Right renal pelvis (tissue), 4 donors: ENCODE data around the gene PRDM16. TPM values are rescaled to one million over a fixed set of nuclear protein-coding genes. Genes with fewer than 3 reads are reported as not detected.

Experiments
- DNase-seq, 4 donors: peaks; one replicate each; pipeline ENCODE4 v3.0.0-alpha.2; 2013; ENCODE audit warnings: low read depth in 4 of 4, low spot score in 3 of 4, missing footprints in 1 of 4
- polyA plus RNA-seq, 4 donors: library from polyadenylated mRNA; unstranded; fragments of 120-200 nt; gene quantifications; one replicate each; pipeline ENCODE4 v1.2.1, GENCODE V29; 2013; ENCODE audit not compliant: insufficient read length in 4 of 4

PRDM16 gene
- polyA plus RNA-seq, 4 donors, result 6.0 to 8.1 (median 7.0) TPM

DNA sequence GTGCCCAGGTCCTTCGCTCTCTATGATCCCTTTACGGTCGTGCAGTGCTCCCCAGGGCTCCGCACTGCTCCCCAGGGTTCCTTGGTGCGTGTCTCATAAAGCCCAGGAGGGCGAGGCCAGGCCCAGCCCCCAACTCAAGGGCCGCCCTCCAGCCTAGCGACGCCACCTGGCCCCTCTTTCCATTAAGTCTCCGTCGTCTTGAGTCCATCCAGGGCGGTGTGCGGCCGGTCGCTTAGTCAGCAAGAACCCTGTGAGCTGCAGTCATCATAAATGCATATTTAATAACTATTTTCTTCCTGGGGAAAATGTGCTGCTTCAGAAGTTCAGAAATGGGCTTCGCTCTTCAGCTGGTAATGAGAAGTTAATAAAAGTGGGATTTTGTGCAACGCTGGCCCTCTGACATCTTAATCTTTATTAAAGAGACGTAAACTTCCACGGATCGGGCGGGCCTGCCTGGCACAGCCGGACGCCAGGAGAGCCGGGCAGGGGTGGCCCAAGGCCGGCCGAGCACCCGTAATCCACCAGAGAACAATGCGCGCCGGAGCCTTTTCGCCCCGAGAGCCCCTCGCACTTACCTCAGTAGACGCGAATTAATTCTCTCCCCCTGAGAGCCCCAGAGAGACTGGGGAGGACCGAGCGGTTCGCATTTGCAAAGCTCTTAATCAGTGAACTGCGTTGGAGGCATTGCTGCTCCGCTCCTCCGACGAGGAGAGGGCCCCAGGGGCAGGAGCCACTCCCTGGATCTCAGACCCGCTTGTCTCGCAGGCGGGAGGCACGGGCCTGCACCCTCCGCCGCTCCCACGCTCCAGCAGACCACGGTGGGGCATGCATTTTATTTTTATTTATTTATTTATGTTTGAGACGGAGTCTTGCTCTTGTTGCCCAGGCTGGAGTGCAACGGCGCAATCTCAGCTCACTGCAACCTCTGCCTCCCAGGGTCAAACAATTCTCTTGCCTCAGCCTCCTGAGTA lies 197.1 kb downstream of the PRDM16 start:
- DNase-seq, result no peak

- no peak for DNase-seq
Observed at GRCh38 chr1:3266870-3267549, 198.0 kb downstream of the PRDM16 start.

GRCh38 chr1:3267550-3268270 lies 198.7 kb downstream of the PRDM16 start:
- no peak for DNase-seq

DNA sequence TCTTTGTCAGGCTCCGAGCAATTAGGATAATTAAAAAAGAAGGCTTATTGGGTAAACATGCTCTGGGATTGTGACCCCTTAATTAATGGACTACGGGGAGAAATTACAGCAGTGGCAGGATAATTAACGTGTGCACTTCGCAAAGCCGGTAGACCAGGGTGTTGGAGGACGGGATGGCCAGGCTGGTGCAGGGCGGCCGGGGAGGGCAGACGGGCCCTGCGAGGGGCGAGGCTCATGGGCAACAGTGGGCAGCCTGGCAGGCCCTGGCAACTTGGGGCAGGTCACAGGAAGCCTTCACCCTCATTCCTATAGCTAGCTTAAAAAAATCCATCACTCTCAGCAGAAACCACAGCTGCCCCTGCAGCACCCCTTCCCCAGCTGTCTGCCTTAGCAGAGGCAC lies 199.3 kb downstream of the PRDM16 start:
- DNase-seq, result no peak

DNA sequence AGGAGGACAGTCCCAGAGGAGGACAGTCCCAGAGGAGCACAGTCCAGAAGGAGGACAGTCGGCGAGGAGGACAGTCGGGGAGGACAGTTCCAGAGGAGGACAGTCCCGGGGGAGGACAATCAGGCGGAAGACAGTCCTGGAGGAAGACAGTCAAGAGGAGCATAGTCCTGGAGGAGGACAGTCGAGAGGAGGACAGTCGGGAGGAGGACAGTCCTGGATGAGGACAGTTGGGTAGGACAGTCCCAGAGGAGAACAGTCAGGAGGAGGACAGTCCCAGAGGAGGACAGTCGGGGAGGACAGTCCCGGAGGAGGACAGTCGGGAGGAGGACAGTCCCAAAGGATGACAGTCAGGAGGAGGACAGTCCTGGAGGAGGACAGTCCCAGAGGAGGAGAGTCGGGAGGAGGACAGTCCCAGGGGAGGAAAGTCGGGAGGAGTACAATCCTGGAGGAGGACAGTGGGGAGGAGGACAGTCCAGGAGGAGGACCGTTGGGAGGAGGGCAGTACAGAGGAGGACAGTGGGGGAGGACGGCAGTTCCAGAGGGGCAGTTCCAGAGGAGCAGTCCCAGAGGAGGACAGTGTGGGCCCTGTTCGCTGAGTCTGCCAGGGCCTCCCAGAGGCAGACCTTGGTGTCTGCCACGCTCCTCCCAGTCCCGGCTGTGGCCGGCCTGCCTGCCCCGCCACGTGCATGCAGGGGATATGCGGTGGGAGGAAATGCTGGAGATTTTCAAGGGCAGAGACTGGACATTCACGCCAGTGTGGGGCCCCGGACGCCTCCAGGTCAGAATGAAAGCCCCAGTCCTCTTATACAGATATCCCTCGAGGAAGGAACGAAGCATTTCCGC lies 201.6 kb downstream of the PRDM16 start:
- DNase-seq, result no peak

- DNase-seq, result no peak
Observed at GRCh38 chr1:3271866-3272265, 202.9 kb downstream of the PRDM16 start.

- DNase-seq, result no peak
Observed at GRCh38 chr1:3272321-3273045, 203.5 kb downstream of the PRDM16 start.

- DNase-seq, result no peak
Observed at GRCh38 chr1:3273447-3273846, 204.4 kb downstream of the PRDM16 start.

DNA sequence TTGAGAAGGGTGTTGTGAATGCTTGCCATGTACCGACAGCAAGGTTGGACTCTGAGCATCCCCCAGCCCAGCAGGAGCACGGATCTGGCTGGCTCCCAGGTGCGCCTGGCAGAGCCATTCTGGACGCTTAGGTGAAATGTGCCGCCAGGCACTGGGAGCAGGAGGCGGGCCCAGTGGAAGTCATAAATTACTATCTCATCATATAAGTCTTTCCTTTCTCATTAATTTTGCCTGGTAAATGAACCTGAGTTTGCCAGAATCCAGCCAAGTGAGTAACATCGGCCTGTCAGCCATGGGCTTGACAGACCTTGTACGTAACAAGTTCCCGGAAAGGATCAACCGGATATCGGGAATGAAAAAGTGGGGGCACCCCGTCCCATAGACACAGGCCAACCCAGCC lies 206.0 kb downstream of the PRDM16 start:
- DNase-seq, result no peak

DNA sequence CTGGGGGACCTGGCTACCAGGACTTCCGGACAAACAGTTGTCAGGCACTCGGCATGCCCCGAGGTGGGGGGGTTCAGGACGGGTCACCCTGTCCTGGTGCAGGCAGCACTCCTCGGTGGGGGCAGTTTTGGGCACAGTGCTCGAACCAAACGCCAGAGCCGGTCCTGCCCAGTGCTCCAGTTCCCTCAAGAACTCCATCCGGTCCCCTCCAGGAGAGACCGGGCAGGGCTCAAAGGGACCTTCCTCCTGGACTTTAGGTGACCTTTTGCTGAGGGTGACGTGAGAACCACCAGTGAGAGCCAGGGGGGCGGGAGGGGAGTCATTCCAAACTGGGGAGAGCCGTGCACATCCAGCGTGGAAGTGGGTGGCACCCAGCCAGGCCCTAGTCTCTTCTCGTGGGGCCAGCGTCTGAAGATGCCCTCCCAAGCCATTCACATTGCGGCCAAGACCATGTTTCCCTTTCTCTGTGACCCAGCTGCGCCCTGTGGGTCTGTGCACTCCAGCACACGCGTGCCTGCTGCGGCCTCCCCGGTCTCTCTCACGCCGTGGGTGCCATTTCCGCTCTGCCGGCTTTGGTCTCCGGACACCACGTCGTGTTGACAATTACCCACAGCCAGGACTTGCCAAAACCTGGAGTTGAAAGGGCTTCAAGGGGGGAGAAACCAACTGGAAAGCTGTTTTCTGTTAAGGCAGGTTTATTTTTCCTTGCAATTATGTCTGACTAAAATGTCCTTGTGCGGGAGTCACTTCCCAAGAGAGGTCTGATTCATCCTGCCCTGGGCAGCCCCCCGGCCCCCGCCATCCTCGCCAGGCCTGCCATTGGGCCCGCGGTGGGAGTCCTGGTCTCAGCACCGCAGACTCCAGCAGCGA lies 206.7 kb downstream of the PRDM16 start:
- no peak for DNase-seq

GRCh38 chr1:3276341-3276800 lies 207.4 kb downstream of the PRDM16 start:
- no peak for DNase-seq

DNA sequence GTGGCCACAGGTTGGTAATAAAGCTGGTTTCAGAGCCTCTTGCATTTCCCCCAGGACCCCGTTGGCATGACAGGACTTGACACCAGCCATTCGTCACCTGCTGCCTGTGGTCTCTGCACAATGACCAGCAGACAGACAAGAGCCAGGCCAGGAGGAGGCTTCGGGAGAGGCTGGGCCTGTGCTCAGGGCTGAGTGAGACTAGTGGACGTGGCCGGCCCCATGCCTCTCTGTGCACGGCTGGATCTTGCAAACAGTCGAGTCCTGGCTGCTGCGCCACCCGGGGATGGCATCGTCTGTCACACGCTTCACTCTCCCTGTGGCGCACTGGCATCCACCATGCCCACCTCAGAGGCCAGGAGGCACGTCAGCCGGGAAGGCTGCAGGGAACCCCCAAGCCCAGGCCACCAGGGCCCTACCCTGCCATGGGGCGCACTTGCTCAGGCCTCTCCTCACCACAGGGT lies 208.0 kb downstream of the PRDM16 start:
- no peak for DNase-seq

GRCh38 chr1:3277623-3278022 lies 208.6 kb downstream of the PRDM16 start:
- DNase-seq, result no peak

GRCh38 chr1:3278416-3279181 lies 209.6 kb downstream of the PRDM16 start:
- no peak for DNase-seq

DNA sequence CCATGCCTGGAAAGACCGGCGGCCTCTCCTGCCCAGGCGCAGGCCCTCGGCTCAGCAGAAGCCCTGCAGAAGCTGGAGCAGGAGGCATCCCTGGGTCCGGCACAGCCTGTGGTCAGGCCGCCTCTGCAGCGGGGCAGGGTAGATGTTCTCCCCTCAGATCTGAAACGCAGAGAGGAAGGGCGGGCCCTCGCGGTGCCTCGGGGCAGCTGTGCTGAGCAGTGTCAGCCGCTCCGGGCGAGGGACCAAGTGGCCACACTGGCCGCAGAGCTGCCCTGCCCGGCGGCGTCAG lies 210.1 kb downstream of the PRDM16 start:
- DNase-seq, result no peak

DNA sequence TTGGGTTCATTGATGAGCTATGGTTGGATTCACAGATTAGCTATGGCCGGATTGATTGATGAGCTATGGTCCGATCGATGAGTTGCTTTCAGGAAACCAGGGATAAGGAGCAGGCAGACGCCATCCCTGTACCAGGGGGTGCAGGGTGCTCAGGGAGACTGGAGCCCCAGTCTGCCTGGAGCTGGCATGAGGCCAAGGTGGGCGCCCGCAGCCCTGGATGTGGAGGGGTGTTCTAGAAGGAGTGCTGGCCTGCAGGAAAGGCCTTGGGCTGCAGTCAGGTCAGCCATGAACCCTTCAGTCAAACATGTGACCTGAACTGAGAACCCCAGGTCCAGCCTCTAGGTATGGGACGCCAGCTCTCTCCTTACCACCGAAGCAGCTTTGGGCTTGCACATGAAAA lies 212.7 kb downstream of the PRDM16 start:
- DNase-seq, result no peak

DNA sequence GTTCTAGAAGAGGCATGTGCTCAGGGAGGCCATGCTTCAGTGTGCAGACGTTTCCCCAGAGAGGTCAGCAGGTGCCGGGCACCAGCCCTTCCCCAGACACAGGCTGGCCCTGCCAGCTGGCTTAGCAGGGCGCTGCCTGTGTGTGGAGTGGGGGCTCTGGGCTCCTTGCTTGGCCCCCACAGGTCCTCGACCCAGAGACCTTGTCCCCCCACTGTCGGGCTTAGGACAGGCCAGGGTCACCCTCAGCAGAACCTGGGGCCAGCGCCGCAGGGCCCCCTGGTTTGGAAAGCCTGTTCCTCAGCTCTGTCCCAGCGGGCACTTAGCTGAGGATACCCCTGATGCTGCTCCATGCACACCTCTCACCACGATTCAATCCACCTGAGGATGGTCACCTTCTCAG lies 213.2 kb downstream of the PRDM16 start:
- no peak for DNase-seq
